Activated CD4-positive, alpha-beta T cell treated with anti-CD3 and anti-CD28 coated beads for 1 hour (primary cell): ENCODE data around the gene CA10.

Source experiments
- DNase-seq: peaks from one replicate; pipeline ENCODE4 v3.0.0-alpha.2; 2020

Gene CA10

GRCh38 chr17:51751072-51751471, 407.4 kb downstream of the CA10 start:
- no peak for DNase-seq

- DNase-seq: no peak
Observed at GRCh38 chr17:51748749-51749604, 409.5 kb downstream of the CA10 start.

GRCh38 chr17:51746421-51746820, 412.1 kb downstream of the CA10 start:
- no peak for DNase-seq

- no peak for DNase-seq
Observed at GRCh38 chr17:51745993-51746392, 412.5 kb downstream of the CA10 start.

GRCh38 chr17:51743477-51743876, 415.0 kb downstream of the CA10 start:
- no peak for DNase-seq

GRCh38 chr17:51742571-51742970, 415.9 kb downstream of the CA10 start:
- DNase-seq: no peak

GRCh38 chr17:51741458-51741857, 417.1 kb downstream of the CA10 start:
- DNase-seq: no peak

- no peak for DNase-seq
Observed at GRCh38 chr17:51740531-51740930, 418.0 kb downstream of the CA10 start.

- no peak for DNase-seq
Observed at GRCh38 chr17:51739245-51739886, 419.1 kb downstream of the CA10 start.

GRCh38 chr17:51736356-51736755, 422.2 kb downstream of the CA10 start:
- DNase-seq: no peak

- DNase-seq: no peak
Observed at GRCh38 chr17:51734976-51735375, 423.5 kb downstream of the CA10 start.

- DNase-seq: no peak
Observed at GRCh38 chr17:51734462-51734861, 424.1 kb downstream of the CA10 start.

- DNase-seq: no peak
Observed at GRCh38 chr17:51733166-51733565, 425.3 kb downstream of the CA10 start.

- no peak for DNase-seq
Observed at GRCh38 chr17:51731941-51732722, 426.4 kb downstream of the CA10 start.

GRCh38 chr17:51730303-51731050, 428.0 kb downstream of the CA10 start:
- no peak for DNase-seq

- DNase-seq: no peak
Observed at GRCh38 chr17:51725185-51725584, 433.3 kb downstream of the CA10 start.

- DNase-seq: no peak
Observed at GRCh38 chr17:51724043-51724580, 434.4 kb downstream of the CA10 start.

GRCh38 chr17:51722994-51723393, 435.5 kb downstream of the CA10 start:
- DNase-seq: no peak

- no peak for DNase-seq
Observed at GRCh38 chr17:51721730-51722129, 436.8 kb downstream of the CA10 start.

GRCh38 chr17:51720439-51720838, 438.1 kb downstream of the CA10 start:
- no peak for DNase-seq

- DNase-seq: no peak
Observed at GRCh38 chr17:51718983-51719382, 439.5 kb downstream of the CA10 start.

- DNase-seq: no peak
Observed at GRCh38 chr17:51711581-51711980, 446.9 kb downstream of the CA10 start.

GRCh38 chr17:51710634-51710979, 447.9 kb downstream of the CA10 start:
- no peak for DNase-seq
